Memory B cell (primary cell): ENCODE results near the gene HLA-G.

Experiments used
- ATAC-seq: fragments of 150-1000 bp; cut with Tn5 transposase; 2 replicates; pipeline ENCODE4 v1.10.0; 2021; ENCODE audit warnings: low read depth, mild to moderate bottlenecking, moderate library complexity
- DNase-seq, 2 donors: peaks; one replicate each; pipeline ENCODE4 v3.0.0; 2022; ENCODE audit warnings: low spot score in 2 of 2
- H3K27ac Mint-ChIP-seq: one replicate; pipeline ENCODE4 v1.8.0; 2022; ENCODE audit warnings: mild to moderate bottlenecking, moderate library complexity, mixed read lengths
- H3K27me3 Mint-ChIP-seq: one replicate; pipeline ENCODE4 v1.8.0; 2022; ENCODE audit warnings: mixed read lengths
- H3K36me3 Mint-ChIP-seq: one replicate; pipeline ENCODE4 v1.8.0; 2022; ENCODE audit warnings: mild to moderate bottlenecking, mixed read lengths
- H3K4me1 Mint-ChIP-seq: one replicate; pipeline ENCODE4 v1.8.0; 2022; ENCODE audit warnings: mixed read lengths
- H3K4me3 Mint-ChIP-seq: one replicate; pipeline ENCODE4 v1.8.0; 2022; ENCODE audit warnings: mild to moderate bottlenecking, moderate library complexity, mixed read lengths
- H3K9me3 Mint-ChIP-seq: one replicate; pipeline ENCODE4 v1.8.0; 2022; ENCODE audit warnings: mixed read lengths

HLA-G gene

GRCh38 chr6:29831776-29832175 lies 4.2 kb downstream of the HLA-G start:
- ATAC-seq (no peak), DNase-seq (no peak)
- H3K4me3 Mint-ChIP-seq, result no peak overlapping the region
- no peaks in the 10 kb centered on the region for H3K9me3 Mint-ChIP-seq
- H3K27ac Mint-ChIP-seq, result no peak overlapping the region
- peaks cover 34% of the 10 kb centered on the region for H3K27me3 Mint-ChIP-seq
- no peaks in the 10 kb centered on the region for H3K36me3 Mint-ChIP-seq
- H3K4me1 Mint-ChIP-seq, result peaks cover 8% of the 10 kb centered on the region

- no peaks in the 10 kb centered on the region for H3K36me3 Mint-ChIP-seq
- H3K27me3 Mint-ChIP-seq, result peaks cover 26% of the 10 kb centered on the region
- H3K4me1 Mint-ChIP-seq, result peaks cover 3% of the 10 kb centered on the region
- DNase-seq (peak; percentile 50 to 54), ATAC-seq (peak; percentile 67)
- H3K27ac Mint-ChIP-seq, result no peak overlapping the region
- H3K4me3 Mint-ChIP-seq, result no peak overlapping the region
- H3K9me3 Mint-ChIP-seq, result no peaks in the 10 kb centered on the region
These were observed 7.2 kb downstream of the HLA-G start for GRCh38 chr6:29834564-29835436.

- Mint-ChIP-seq H3K4me3 (no peak overlapping the region), H3K27ac (no peak overlapping the region), H3K4me1 (peaks cover 2% of the 10 kb centered on the region), H3K36me3 (peaks cover 2% of the 10 kb centered on the region), H3K27me3 (peaks cover 11% of the 10 kb centered on the region), H3K9me3 (peaks cover 8% of the 10 kb centered on the region)
- DNase-seq (no peak), ATAC-seq (no peak)
These were observed 12.3 kb downstream of the HLA-G start for GRCh38 chr6:29839917-29840316.

- H3K27ac Mint-ChIP-seq, result no peak overlapping the region
- DNase-seq (no peak), ATAC-seq (no peak)
- peaks cover 8% of the 10 kb centered on the region for H3K9me3 Mint-ChIP-seq
- H3K36me3 Mint-ChIP-seq, result peaks cover 2% of the 10 kb centered on the region
- no peaks in the 10 kb centered on the region for H3K4me1 Mint-ChIP-seq
- no peak overlapping the region for H3K4me3 Mint-ChIP-seq
- H3K27me3 Mint-ChIP-seq, result peaks cover 14% of the 10 kb centered on the region
These were observed 13.4 kb downstream of the HLA-G start for GRCh38 chr6:29841030-29841429.

- DNase-seq (no peak), ATAC-seq (no peak)
- Mint-ChIP-seq H3K27ac (no peak overlapping the region), H3K4me3 (no peak overlapping the region), H3K9me3 (peaks cover 8% of the 10 kb centered on the region), H3K27me3 (peaks cover 22% of the 10 kb centered on the region), H3K36me3 (peaks cover 2% of the 10 kb centered on the region), H3K4me1 (peaks cover 7% of the 10 kb centered on the region)
These were observed 17.9 kb downstream of the HLA-G start for GRCh38 chr6:29845405-29846006.

GRCh38 chr6:29847871-29848630 lies 20.4 kb downstream of the HLA-G start:
- Mint-ChIP-seq H3K4me3 (no peak overlapping the region), H3K9me3 (no peaks in the 10 kb centered on the region), H3K27me3 (peaks cover 31% of the 10 kb centered on the region), H3K27ac (no peak overlapping the region), H3K4me1 (peaks cover 7% of the 10 kb centered on the region), H3K36me3 (no peaks in the 10 kb centered on the region)
- DNase-seq (peak; percentile 76 to 81), ATAC-seq (peak; percentile 89)

GRCh38 chr6:29850011-29850553 lies 22.5 kb downstream of the HLA-G start:
- no peak overlapping the region for H3K27ac Mint-ChIP-seq
- no peak for DNase-seq
- ATAC-seq, result peak; percentile 47
- peak overlapping the region; percentile 43 for H3K4me3 Mint-ChIP-seq
- no peaks in the 10 kb centered on the region for H3K9me3 Mint-ChIP-seq
- no peaks in the 10 kb centered on the region for H3K36me3 Mint-ChIP-seq
- H3K4me1 Mint-ChIP-seq, result peaks cover 7% of the 10 kb centered on the region
- H3K27me3 Mint-ChIP-seq, result peaks cover 36% of the 10 kb centered on the region

- Mint-ChIP-seq H3K9me3 (no peaks in the 10 kb centered on the region), H3K36me3 (no peaks in the 10 kb centered on the region), H3K4me1 (peaks cover 7% of the 10 kb centered on the region), H3K4me3 (no peak overlapping the region), H3K27ac (no peak overlapping the region), H3K27me3 (peaks cover 35% of the 10 kb centered on the region)
- no peak for ATAC-seq
- no peak for DNase-seq
These were observed 23.6 kb downstream of the HLA-G start for GRCh38 chr6:29851190-29851589.

GRCh38 chr6:29853245-29853644 lies 25.6 kb downstream of the HLA-G start:
- no peak for DNase-seq
- Mint-ChIP-seq H3K9me3 (no peaks in the 10 kb centered on the region), H3K4me3 (no peak overlapping the region), H3K27ac (no peak overlapping the region), H3K27me3 (peaks cover 33% of the 10 kb centered on the region), H3K4me1 (peaks cover 3% of the 10 kb centered on the region), H3K36me3 (no peaks in the 10 kb centered on the region)
- ATAC-seq, result no peak

- ATAC-seq (no peak), DNase-seq (no peak)
- H3K27me3 Mint-ChIP-seq, result peaks cover 22% of the 10 kb centered on the region
- H3K4me1 Mint-ChIP-seq, result no peaks in the 10 kb centered on the region
- H3K27ac Mint-ChIP-seq, result no peak overlapping the region
- H3K4me3 Mint-ChIP-seq, result no peak overlapping the region
- no peaks in the 10 kb centered on the region for H3K36me3 Mint-ChIP-seq
- H3K9me3 Mint-ChIP-seq, result no peaks in the 10 kb centered on the region
These were observed 30.4 kb downstream of the HLA-G start for GRCh38 chr6:29858006-29858405.

GRCh38 chr6:29861521-29862255 lies 34.1 kb downstream of the HLA-G start:
- no peak for ATAC-seq
- peaks cover 25% of the 10 kb centered on the region for H3K27me3 Mint-ChIP-seq
- H3K4me1 Mint-ChIP-seq, result no peaks in the 10 kb centered on the region

GRCh38 chr6:29864037-29864810 lies 36.6 kb downstream of the HLA-G start:
- no peak overlapping the region for H3K4me3 Mint-ChIP-seq
- H3K27ac Mint-ChIP-seq, result no peak overlapping the region
- H3K4me1 Mint-ChIP-seq, result no peaks in the 10 kb centered on the region
- DNase-seq (no peak), ATAC-seq (no peak)
- H3K27me3 Mint-ChIP-seq, result peaks cover 36% of the 10 kb centered on the region
- H3K9me3 Mint-ChIP-seq, result no peaks in the 10 kb centered on the region
- H3K36me3 Mint-ChIP-seq, result no peaks in the 10 kb centered on the region

More at GRCh38 chr6:29861521-29862255, 34.1 kb downstream of the HLA-G start:
- Mint-ChIP-seq H3K4me3 (no peak overlapping the region), H3K27ac (no peak overlapping the region), H3K9me3 (no peaks in the 10 kb centered on the region), H3K36me3 (no peaks in the 10 kb centered on the region)
- DNase-seq, result no peak

- Mint-ChIP-seq H3K27ac (no peak overlapping the region), H3K36me3 (no peaks in the 10 kb centered on the region), H3K9me3 (no peaks in the 10 kb centered on the region), H3K4me3 (no peak overlapping the region), H3K4me1 (no peaks in the 10 kb centered on the region), H3K27me3 (peaks cover 36% of the 10 kb centered on the region)
- no peak for DNase-seq
- no peak for ATAC-seq
These were observed 38.0 kb downstream of the HLA-G start for GRCh38 chr6:29865631-29866030.
